HG02798 (cell line): Measurements from ENCODE around the gene LPAR1.

Experiments used
- ATAC-seq: cut with Tn5 transposase; IDR thresholded peaks from one replicate; pipeline ENCODE4 v1.9.1; 2021; ENCODE audit warnings: mild to moderate bottlenecking; ENCODE audit not compliant: unreplicated experiment, poor library complexity

Gene LPAR1

GRCh38 chr9:111003182-111003581 is 35.1 kb downstream of the LPAR1 start:
- ATAC-seq = no peak

GRCh38 chr9:111001526-111001925 is 36.7 kb downstream of the LPAR1 start:
- no peak for ATAC-seq

- no peak for ATAC-seq
Measured at GRCh38 chr9:111000202-111000601, 38.1 kb downstream of the LPAR1 start.

- no peak for ATAC-seq
Measured at GRCh38 chr9:110999379-110999778, 38.9 kb downstream of the LPAR1 start.

GRCh38 chr9:110997847-110998246 is 40.4 kb downstream of the LPAR1 start:
- ATAC-seq = no peak

- no peak for ATAC-seq
Measured at GRCh38 chr9:110996436-110997220, 41.6 kb downstream of the LPAR1 start.

- peak; percentile 42 for ATAC-seq
Measured at GRCh38 chr9:110995420-110996340, 42.6 kb downstream of the LPAR1 start.

GRCh38 chr9:110994771-110995241 is 43.5 kb downstream of the LPAR1 start:
- ATAC-seq = no peak

- ATAC-seq = no peak
Measured at GRCh38 chr9:110990481-110990880, 47.8 kb downstream of the LPAR1 start.

- no peak for ATAC-seq
Measured at GRCh38 chr9:110986529-110986928, 51.7 kb downstream of the LPAR1 start.

- ATAC-seq = no peak
Measured at GRCh38 chr9:110984890-110985437, 53.3 kb downstream of the LPAR1 start.

GRCh38 chr9:110980261-110980660 is 58.0 kb downstream of the LPAR1 start:
- ATAC-seq = no peak

GRCh38 chr9:110979636-110980035 is 58.6 kb downstream of the LPAR1 start:
- no peak for ATAC-seq

- no peak for ATAC-seq
Measured at GRCh38 chr9:110978516-110978915, 59.8 kb downstream of the LPAR1 start.

GRCh38 chr9:110977259-110977709 is 61.0 kb downstream of the LPAR1 start:
- ATAC-seq = no peak

- ATAC-seq = no peak
Measured at GRCh38 chr9:110975969-110976368, 62.3 kb downstream of the LPAR1 start.

GRCh38 chr9:110975278-110975677 is 63.0 kb downstream of the LPAR1 start:
- ATAC-seq = no peak

- no peak for ATAC-seq
Measured at GRCh38 chr9:110971705-110972104, 66.6 kb downstream of the LPAR1 start.

GRCh38 chr9:110971234-110971633 is 67.0 kb downstream of the LPAR1 start:
- ATAC-seq = no peak

- ATAC-seq = no peak
Measured at GRCh38 chr9:110969971-110970386, 68.3 kb downstream of the LPAR1 start.

- ATAC-seq = no peak
Measured at GRCh38 chr9:110968096-110968495, 70.2 kb downstream of the LPAR1 start.
